T-helper 2 cell treated with Interferon-gamma antibody and Interleukin-4, amounts not matched to agents 5 μg/mL and 100 μg/mL, for 36 hours (primary cell): ENCODE data around the gene MLST8.

Experiments
- DNase-seq: peaks from one replicate; pipeline ENCODE4 v3.0.0; 2021; ENCODE audit warnings: low spot score
- H3K27ac Mint-ChIP-seq: one replicate; pipeline ENCODE4 v1.8.0; 2021; ENCODE audit warnings: mild to moderate bottlenecking, mixed read lengths
- H3K27me3 Mint-ChIP-seq: one replicate; pipeline ENCODE4 v1.8.0; 2021; ENCODE audit warnings: low read depth, mixed read lengths
- H3K36me3 Mint-ChIP-seq: one replicate; pipeline ENCODE4 v1.8.0; 2021; ENCODE audit warnings: low read depth, mixed read lengths
- H3K4me1 Mint-ChIP-seq: one replicate; pipeline ENCODE4 v1.8.0; 2021; ENCODE audit warnings: low read depth, mixed read lengths
- H3K4me3 Mint-ChIP-seq: one replicate; pipeline ENCODE4 v1.8.0; 2022; ENCODE audit warnings: mild to moderate bottlenecking, moderate library complexity, mixed read lengths
- H3K9me3 Mint-ChIP-seq: one replicate; pipeline ENCODE4 v1.8.0; 2021; ENCODE audit warnings: mixed read lengths

The MLST8 gene, protein sequence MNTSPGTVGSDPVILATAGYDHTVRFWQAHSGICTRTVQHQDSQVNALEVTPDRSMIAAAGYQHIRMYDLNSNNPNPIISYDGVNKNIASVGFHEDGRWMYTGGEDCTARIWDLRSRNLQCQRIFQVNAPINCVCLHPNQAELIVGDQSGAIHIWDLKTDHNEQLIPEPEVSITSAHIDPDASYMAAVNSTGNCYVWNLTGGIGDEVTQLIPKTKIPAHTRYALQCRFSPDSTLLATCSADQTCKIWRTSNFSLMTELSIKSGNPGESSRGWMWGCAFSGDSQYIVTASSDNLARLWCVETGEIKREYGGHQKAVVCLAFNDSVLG

DNA sequence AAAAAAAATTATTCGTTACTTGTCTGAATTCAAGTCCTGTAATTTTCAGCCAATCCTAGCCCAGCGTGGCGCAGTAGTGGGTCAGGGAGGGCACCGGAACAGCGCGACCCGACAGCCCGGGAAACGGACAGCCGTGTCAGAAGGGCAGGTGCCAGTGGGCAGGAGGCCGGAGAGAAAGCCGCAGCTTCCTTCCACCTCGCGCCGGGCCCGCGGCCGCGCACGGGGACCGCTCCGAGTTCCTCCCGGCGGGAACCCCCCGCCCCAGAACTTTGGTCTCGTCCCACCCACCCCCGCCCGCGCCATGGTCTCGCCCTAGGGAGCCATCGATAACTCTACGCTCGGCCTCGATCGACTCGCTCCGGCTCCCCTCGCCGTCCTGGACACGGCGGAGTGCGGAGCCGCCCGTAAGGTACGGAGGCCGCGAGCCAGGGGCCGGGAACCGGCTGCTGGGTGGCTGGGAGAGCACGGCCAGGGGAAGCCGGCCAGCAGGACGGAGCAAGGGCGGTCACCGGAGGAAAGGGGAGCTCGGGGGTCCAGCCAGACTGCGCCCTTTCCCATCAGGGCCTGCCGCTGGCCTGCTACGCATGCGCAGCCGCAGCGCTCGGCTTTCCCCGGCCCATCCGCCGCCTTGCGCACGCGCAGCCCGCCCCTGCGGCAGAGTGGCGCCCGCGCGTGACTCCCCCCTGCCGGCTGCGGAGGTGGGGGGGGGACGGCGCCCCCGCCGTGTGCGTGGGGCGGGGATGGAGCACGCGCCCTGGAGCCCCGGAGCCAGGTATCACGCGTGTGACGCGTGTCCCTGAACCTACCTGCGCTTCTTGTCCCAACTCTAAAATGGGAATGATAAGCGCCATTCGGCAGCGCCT is at the start of gene MLST8:
Gene MLST8, plus strand, starts transcription at position 351 of the 863 bp plus-strand sequence. CDS start 632 bp downstream, outside the sequence.
- H3K36me3 Mint-ChIP-seq, result peaks cover 13% of the 10 kb centered on the region
- H3K27ac Mint-ChIP-seq, result peak within 1 kb of the TSS; percentile 80
- DNase-seq, result peak; percentile 89
- peaks cover 7% of the 10 kb centered on the region for H3K4me1 Mint-ChIP-seq
- H3K27me3 Mint-ChIP-seq, result peaks cover 6% of the 10 kb centered on the region
- H3K4me3 Mint-ChIP-seq, result peak within 1 kb of the TSS; percentile 84
- no peaks in the 10 kb centered on the region for H3K9me3 Mint-ChIP-seq

DNA sequence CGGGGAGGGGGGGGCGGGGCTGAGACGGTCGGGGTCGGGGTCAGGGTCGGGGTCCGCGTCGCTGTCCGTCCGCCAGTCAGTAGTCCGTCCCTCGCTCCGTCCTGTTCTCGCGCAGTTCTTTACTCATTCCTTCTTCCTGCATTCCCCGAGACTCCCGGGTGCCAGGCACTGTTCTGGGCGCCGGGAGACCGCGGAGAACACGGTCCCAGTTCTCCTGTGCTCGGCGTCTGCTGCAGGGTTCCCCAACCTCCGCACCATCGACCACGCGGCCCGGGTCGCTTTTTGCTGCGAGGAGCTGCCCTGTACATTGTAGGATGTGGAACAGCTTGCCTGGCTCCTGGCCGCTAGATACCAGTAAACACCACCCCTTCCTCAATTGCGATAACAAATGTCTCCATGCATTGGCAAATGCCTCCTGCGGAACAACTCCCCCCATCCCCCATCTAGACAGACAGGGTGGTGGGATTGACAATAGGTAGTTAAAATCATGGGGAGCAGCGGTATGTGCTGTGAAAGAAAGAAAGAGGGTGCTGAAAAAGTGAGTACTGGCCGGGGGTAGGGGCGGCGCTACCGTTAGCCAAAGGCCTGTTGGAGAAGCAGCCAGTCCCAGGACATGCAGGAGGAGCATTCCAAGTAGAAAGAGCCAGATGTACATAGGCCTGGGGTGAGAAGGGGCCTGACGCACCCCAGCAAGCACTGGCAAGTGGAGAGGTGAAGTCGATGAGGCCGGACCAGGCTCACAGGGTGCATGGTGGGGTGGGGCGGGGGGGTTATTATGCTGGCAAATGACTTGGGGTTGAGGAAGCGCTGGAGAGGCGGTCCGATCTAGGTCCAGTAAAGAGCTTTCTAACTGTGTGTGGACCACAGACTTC is 49.0 kb upstream of the MLST8 start:
- Mint-ChIP-seq H3K36me3 (peaks cover 27% of the 10 kb centered on the region), H3K4me3 (peak overlapping the region; percentile 99), H3K27ac (peak overlapping the region; percentile 95), H3K9me3 (no peaks in the 10 kb centered on the region), H3K27me3 (no peaks in the 10 kb centered on the region), H3K4me1 (peaks cover 21% of the 10 kb centered on the region)
- DNase-seq, result no peak

DNA sequence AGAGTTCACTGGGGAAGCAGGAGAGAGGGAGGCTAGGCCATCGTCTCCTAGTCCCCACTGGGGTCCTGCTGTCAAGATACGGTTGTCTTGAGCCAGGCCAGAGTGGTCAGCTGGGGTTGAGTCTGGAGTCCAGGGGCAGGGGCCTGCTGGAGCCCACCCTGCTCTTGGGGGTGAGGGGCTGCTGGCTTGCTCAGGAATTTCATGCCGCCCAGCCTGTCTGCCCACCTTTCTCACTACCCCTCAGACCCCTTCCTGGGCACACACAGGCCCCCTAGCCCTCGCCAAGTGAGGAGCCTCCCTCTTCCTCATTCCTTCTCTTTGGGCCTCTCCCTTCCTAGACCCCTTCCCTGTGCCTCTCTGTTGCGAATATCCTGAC is 48.4 kb upstream of the MLST8 start:
- Mint-ChIP-seq H3K27ac (peak overlapping the region; percentile 95), H3K4me1 (peaks cover 19% of the 10 kb centered on the region), H3K27me3 (no peaks in the 10 kb centered on the region), H3K9me3 (no peaks in the 10 kb centered on the region), H3K36me3 (peaks cover 21% of the 10 kb centered on the region), H3K4me3 (peak overlapping the region; percentile 99)
- DNase-seq, result no peak

DNA sequence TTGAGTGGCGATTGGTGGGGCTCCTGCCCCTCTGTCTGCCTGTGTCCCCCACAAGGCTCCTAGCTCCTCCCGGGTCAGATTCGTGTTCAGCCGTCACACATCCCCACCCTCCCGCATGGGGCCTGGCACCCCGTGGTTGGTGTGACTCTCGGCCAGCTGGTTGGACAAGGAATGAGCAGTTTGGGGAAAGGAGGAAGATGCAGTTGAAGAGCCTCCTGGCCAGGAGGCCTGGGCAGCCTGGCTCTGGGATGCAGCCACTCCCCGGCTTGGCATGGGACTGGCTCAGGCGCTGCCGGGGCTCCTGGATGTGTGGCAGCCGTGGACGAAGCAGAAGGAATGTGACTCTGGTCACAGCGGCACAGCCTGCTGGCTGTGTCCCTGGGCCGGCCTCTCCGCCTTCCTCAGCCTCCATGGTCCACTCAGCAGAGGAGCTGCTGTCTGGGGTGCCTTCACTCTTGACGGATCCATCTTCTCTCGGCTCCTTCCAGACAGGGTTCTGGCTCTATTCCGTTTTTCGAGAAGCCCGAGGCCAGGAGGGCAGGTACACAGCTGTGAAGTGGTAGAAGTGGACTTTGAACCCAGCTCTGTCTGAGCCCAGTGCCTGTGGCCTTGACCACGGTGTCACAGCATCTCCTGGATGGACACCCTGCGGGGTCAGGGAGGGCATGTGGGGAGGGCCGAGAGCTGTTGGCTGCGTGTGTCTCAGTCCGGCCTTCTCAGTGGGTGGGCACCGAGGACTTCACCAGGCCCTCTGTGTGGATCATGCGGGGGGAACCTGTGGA is 47.6 kb upstream of the MLST8 start:
- Mint-ChIP-seq H3K4me1 (peaks cover 19% of the 10 kb centered on the region), H3K27me3 (no peaks in the 10 kb centered on the region), H3K27ac (no peak overlapping the region)

DNA sequence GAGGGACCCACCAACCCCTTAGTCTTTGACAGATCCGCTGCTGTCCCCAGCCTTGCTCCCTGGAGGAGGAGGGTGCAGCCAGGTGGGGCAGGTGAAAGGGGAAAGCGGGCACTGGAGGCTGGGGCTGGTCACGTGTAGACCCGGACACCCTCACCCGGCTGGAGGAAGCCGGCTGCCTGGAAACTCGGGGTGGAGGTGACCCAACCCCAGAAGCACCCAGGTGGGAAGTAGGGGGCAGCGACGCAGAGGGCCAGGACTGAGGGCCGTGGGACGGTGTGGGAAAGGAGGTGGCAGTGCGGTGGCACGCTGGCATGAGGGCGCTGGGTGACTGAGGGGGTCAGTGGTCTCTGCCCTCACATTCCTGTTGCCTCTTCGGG is 47.0 kb upstream of the MLST8 start:
- Mint-ChIP-seq H3K27me3 (no peaks in the 10 kb centered on the region), H3K4me3 (no peak overlapping the region), H3K9me3 (no peaks in the 10 kb centered on the region), H3K36me3 (peaks cover 21% of the 10 kb centered on the region), H3K4me1 (peaks cover 16% of the 10 kb centered on the region), H3K27ac (no peak overlapping the region)
- DNase-seq, result no peak

More for the DNA sequence above, 47.6 kb upstream of the MLST8 start:
- peaks cover 22% of the 10 kb centered on the region for H3K36me3 Mint-ChIP-seq
- H3K4me3 Mint-ChIP-seq, result peak overlapping the region; percentile 99
- no peak for DNase-seq
- H3K9me3 Mint-ChIP-seq, result no peaks in the 10 kb centered on the region

DNA sequence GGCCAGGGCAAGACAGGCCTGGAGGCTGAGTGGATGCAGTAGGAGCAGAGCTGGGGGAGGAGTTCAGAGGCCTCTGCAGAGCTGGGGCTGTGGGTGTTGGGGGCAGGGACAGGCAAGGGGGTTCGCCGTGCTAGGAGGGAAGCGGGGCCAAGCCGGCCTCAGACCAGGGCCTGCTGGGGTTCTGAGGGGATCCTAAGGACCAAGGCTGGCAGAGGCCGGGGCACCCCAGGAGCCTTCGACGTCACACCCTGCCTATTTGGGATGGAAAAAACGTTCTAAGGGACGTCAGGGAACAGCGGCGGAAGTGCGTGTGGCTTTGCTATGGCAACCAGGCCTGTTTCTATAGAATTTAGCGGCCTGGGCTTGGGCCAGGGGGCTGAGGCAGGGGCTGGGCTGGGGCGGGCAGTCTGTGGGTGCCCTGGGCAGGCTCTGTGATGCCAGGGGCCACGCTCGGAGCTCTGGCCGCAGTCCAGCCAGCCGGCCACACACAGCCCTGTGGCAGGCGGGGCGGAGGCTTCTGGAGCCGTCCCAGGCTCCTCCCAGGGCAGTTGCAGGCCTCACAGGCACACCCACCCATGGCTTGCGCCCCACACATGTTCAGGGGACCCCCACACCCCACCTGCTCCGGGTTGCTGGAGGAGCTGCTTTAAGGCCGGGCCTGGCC is 45.9 kb upstream of the MLST8 start:
- no peaks in the 10 kb centered on the region for H3K9me3 Mint-ChIP-seq
- H3K4me3 Mint-ChIP-seq, result no peak overlapping the region
- no peak for DNase-seq
- H3K27me3 Mint-ChIP-seq, result no peaks in the 10 kb centered on the region
- H3K27ac Mint-ChIP-seq, result peak overlapping the region; percentile 8
- H3K4me1 Mint-ChIP-seq, result peaks cover 12% of the 10 kb centered on the region
- peaks cover 12% of the 10 kb centered on the region for H3K36me3 Mint-ChIP-seq

DNA sequence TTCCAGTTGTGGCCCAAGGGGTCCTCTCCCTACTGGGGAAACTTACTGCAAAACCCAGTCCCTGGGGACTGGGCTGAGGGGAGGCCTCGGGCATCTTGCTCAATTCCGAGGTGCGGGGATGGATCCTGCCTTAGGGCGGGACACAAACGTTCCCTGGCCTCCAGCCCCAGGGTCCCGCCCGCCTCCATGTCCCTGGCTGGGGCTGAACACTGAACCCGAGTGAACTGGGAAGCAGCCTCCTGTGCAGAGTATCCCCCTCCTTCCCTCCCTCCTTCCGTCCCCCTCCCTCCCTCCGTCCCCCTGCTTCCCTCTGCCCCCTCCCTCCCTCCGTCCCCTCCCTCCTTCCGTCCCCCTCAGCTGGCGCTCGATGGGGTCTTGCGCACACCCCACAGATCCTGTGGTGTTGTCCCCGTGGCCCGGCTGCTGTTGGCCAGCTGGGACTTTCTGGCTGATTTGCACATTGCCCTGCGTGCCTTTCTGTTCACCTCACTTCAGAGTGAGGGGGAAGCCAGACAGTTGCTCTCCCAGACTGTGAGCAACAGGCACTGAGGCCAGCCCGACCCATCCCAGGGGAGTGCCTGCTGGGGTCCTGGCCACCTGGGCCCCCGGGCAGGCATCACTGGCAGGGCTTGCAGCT is 44.2 kb upstream of the MLST8 start:
- H3K9me3 Mint-ChIP-seq, result no peaks in the 10 kb centered on the region
- peaks cover 7% of the 10 kb centered on the region for H3K36me3 Mint-ChIP-seq
- no peaks in the 10 kb centered on the region for H3K27me3 Mint-ChIP-seq
- H3K4me3 Mint-ChIP-seq, result no peak overlapping the region
- H3K4me1 Mint-ChIP-seq, result peaks cover 12% of the 10 kb centered on the region
- no peak for DNase-seq
- H3K27ac Mint-ChIP-seq, result no peak overlapping the region

DNA sequence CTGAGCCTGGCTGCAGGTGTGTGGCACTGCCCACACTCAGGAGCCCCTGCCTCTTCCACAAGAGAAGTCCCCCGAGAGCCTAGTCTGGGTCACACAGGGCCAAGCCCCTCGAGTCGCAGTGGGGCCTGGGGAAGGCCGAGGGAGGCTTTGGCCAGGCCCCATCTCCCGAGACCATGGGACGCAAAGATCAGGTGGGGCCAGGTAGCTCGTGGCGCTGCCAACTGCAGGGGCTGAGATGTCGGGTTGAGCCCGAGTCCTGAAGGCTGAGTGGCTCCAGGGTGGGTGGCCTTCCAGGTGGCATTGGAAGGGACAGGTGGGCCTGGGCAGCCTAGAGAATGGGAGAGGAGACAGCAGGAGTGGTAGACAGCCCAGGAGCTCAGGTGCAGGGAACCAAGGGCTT is 43.3 kb upstream of the MLST8 start:
- H3K4me3 Mint-ChIP-seq, result no peak overlapping the region
- H3K4me1 Mint-ChIP-seq, result peaks cover 6% of the 10 kb centered on the region
- H3K27ac Mint-ChIP-seq, result no peak overlapping the region
- no peak for DNase-seq
- no peaks in the 10 kb centered on the region for H3K27me3 Mint-ChIP-seq
- H3K36me3 Mint-ChIP-seq, result peaks cover 10% of the 10 kb centered on the region
- H3K9me3 Mint-ChIP-seq, result no peaks in the 10 kb centered on the region

DNA sequence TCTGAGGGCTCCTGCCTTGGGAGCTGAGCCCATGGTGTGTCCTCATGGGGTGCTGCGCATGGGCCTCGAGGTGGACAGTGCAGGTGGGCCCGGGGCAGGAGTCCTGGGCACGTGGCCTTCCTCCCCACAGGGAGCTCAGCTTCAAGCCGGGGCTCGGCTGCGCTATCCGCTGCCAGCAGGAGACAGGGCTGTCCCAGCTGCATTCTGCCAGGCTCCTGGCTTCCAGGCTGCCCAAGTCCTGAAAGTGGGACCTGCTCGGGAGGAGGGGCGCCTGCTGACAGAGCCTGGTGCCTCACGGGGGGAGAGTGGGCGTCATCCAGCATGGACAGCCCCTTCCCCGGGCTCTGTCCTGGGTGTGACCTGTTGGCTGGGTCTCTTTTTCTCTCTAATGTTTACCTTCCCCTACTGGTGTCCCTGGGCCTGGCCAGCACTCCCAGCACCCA is 42.6 kb upstream of the MLST8 start:
- Mint-ChIP-seq H3K4me1 (peaks cover 2% of the 10 kb centered on the region), H3K4me3 (no peak overlapping the region), H3K36me3 (peaks cover 10% of the 10 kb centered on the region), H3K27ac (no peak overlapping the region), H3K27me3 (no peaks in the 10 kb centered on the region), H3K9me3 (no peaks in the 10 kb centered on the region)
- no peak for DNase-seq

DNA sequence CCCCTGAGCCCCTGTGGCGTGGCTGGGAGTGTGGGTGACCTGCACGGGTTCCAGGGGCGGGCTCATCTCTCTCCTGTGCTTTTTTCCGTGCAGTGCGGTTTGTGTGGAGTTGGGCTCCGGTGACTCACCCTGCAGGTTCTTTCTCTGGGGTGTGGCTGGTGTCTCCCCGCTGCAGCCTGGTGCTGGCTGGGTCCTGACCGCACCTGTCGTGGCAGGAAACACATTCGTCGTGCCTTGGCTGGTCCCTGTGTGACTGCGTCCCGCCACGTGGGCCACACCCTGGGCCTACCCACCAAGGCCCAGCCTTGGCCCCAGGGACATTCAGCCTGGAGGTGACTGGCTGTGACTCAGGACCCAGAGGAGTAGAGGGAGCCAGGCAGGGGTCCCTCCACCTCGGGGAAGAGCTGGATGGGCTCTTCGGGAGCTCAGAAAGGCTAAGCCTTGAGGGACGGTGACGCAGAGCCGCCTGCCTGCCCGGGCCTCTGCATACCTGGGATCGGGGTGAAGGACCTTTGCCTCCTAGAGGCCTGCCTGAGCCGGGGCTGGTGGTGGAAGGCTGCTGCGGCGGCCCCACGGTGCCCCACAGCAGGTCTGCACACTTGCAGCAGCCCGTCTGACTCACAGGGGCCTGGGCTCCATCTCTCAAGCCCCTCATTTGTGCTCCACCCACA is 41.9 kb upstream of the MLST8 start:
- Mint-ChIP-seq H3K27ac (no peak overlapping the region), H3K4me1 (no peaks in the 10 kb centered on the region), H3K4me3 (no peak overlapping the region), H3K27me3 (no peaks in the 10 kb centered on the region), H3K36me3 (peaks cover 12% of the 10 kb centered on the region), H3K9me3 (no peaks in the 10 kb centered on the region)
- no peak for DNase-seq

DNA sequence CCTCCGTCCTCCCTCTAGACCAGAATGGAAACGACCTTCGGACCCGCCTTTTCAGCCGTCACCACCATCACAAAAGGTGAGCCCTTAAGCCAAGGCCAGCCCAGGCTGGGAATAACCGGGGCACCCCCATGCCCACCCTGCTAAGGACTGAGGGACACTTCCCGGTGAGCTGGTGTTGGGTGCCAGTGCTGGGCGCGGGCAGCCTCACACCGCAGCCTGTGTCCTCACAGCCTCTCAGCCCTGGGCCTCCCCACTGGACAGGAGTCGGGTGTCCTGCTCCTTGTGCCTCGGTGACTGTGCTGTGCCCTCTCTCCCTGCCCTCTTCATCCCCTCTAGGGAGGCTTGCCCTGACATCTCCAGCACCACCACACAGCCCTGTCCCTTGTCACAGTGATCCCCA is 39.4 kb upstream of the MLST8 start:
- Mint-ChIP-seq H3K36me3 (peaks cover 13% of the 10 kb centered on the region), H3K4me1 (no peaks in the 10 kb centered on the region), H3K27me3 (no peaks in the 10 kb centered on the region), H3K4me3 (no peak overlapping the region), H3K9me3 (no peaks in the 10 kb centered on the region), H3K27ac (no peak overlapping the region)
- DNase-seq, result no peak
